Stimulated activated CD8-positive, alpha-beta memory T cell treated with anti-CD3 and anti-CD28 coated beads, Interleukin-2, amount 100 ng/mL, for 1 hour (primary cell): Measurements from ENCODE around the gene CDH4.

ENCODE experiments used
- DNase-seq, 2 donors: peaks; one replicate each; pipeline ENCODE4 v3.0.0-alpha.2; 2020; ENCODE audit warnings: low read depth in 2 of 2

CDH4 gene

DNA sequence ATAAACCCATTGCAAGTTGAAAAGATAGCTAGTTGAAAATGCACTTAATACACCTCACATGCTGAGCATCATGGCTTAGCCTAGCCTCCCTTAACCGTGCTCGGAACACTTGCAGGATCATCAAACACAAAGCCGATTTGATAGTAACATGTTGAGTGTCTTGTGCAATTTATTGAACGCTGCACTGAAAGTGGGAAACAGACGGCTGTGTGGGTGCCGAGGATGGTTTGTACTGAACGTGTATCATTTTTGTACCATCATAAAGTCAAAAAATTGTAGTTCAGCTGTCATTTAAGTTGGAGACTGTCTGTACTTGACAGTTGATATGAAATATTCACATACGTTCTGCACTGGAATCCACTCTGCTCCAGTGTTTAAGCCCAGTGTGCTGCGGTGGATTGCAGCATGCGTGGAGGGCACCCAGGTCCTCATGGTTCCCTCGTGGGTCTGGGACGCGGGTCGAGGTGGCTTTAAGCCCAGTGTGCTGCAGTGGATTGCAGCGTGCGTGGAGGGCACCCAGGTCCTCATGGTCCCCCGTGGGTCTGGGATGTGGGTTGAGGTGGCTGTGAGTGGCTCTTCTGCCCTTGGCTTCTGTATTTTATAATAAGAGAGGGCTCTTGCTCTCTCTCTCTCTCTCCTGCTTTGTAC, 77.0 kb downstream of the CDH4 start:
- no peak for DNase-seq

DNA sequence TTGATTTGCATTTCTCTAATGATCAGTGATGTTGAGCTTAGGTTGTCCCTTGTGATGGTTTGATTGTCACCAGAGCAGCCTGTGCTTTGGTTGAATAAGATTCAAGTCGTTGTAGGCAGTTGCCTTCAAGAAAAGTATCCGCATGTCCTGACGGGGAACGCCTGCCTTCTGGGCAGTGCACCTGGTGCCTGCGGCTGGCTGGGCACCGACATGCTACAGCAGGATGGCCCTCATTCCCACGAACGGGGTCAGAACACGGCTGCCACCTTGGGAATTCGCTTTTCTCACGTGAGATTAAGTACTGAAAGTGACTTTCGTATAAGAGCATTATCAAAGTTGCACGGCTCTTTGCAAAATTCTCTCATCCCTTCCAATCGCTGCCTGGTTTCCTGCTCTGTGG, 78.4 kb downstream of the CDH4 start:
- no peak for DNase-seq

DNA sequence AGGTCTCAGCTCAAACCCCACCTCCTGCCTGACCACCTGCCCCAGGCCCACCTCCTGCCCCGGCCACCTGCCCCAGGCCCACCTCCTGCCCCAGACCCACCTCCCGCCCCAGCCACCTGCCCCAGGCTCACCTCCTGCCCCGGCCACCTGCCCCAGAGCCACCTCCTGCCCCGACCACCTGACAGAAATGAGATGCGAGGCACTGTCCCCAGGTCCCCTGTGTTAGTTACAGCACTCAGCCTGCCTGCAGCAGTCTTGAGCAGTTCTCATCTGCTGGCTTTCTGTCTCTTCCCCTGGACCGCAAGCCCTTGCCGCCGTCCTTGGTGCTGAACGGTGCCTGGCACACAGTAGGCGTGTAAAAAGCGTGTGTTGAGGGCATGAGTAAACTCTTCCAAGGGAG, 79.5 kb downstream of the CDH4 start:
- no peak for DNase-seq

DNA sequence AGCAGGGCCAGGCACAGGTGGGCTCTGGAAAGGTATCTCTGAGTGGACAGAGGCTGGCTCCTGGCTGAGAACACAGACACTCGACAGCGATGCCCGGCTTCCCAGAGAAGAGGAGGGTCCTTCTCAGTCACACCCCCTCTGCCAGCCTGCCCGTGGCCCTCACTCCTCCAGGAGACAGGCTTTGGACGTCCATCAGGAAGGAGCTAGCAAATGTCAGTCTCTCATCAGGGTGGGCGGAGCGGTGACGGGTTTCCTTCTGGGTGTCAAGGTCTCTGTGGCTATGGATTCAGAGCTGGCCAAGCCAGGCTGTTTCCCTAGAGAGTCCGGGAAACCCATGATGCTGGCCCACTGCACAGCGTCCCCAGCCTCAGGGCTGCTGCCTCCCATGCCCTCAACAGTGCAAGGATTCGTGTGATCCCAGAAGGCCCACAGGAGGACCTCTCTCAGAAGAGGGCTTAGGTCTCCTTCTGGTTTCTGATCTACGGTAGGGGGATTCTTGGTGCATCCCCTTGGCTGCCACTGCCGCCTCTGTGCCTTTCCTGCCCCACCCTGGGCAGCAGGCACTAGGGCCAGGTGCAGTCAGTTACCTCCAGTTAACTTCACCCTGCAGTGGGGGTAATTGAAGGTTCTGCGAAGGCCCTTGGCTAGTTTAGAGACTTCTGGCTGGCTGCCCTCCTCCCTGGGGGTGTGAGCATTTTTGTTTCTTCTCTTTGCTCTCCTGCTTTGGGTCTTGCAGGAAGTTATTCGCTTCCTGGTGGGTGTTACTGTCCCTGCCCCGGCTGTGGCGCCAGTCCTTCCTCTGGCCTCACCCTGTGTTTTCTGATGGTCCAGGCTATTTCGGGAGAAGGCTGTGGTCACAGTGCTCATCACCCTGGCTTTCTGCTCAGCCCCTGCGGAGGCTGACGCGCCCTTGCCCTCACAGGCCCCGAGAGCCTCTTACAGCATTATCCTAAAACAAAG, 80.2 kb downstream of the CDH4 start:
- DNase-seq = no peak

DNA sequence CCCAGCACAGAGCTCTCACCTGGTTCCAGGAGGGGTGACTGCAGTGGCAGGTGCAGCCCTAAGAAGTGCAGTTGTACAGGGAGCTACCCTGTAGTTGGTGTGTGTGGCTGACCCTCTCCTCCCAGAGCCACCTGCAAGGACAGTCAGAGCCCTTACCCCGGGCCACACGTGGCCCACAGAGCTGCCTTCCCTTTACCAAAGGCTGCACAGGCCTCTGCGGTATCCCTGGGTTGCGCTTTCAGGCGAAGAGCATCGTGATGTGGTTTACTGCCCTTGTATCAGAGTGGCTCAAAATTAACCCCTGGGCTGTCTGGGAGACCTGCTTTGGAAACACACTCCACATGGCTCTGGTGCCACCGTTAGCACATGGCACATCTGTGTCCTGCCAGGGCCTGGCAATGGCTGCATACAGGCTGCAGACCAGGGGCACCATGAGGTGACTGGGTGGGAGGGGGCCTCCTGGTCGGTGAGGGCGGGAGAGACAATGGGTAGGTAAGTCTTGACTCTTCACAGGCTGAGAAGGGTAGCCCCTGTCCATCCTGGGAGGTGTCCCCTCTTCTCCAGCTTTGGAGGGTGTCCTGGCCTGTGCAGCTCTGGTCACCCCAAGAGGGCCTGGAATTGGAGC, 81.5 kb downstream of the CDH4 start:
- no peak for DNase-seq

DNA sequence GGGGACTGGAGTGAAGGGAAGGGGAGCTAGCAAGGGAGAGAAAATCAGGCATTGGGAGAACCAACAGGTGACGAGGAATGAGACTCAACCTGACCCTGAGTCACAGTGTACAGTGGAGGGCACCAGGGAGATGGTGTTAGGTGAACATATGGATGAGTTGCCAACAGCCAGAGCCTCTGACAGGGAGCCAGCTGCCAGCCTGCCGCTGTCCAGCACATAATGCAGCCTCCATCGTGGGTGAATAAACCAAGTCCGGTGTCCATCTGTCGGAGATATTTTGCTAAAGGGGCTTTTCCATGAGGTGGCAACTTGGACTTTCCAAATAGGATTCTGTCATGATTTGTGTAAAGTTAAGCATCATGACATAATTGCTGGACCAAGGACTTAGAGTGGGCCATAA, 88.1 kb downstream of the CDH4 start:
- DNase-seq = no peak

DNA sequence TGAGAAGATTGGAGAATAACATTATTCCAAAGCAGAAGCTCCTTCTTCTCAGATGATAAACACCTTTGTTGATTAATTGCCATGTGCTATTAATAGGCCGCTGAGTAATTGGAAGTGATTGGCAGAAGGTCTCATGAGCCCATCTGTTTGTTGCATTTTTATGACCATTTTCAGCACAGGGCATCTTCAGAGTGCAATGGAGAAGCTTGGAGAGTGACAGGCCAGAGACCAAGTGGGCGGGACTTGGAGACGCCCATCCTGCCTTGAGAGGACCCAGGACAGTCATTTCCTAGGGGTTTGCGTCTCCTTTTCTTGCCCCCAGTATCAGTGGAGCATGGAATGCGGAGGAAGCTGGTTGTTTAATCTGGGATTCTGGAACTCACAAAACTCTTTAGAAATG, 89.5 kb downstream of the CDH4 start:
- no peak for DNase-seq

DNA sequence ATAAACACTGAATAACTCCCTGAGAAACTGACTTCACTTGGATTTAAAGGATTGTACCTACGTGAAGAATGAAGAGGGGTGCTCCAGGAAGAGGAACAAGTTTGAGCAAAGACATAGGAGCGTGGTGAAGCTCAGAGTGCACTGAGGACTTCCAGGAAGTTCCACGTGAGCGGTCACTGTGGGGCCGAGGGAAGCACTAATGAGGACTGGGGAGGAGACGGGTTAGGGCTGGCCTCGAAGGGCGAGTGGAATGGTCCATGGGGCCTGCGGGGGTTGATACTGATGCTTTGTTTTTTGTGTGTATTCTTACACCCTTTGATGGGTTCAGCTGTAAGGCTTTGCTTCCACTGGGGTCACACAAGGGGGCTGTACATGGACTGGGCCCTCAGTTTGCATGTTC, 91.9 kb downstream of the CDH4 start:
- no peak for DNase-seq

DNA sequence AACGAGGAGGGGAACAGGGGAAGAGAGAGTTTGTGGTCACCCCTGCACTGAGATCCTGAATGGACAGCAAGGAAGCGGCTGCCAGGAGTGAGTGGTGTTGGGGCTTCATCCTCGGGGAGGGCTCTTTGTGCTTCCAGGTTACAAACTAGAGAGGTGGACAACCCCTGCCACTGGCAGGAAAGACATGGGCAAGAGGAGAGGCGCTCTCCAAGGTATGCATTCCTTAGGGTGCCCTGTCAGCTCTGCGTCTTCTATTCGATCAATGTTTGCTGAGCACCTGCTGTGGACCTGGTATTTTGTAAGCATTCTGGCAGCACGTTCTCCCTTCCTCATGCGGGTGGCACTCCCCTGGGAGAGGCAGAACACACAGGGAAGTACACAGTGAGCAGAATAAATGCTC, 93.6 kb downstream of the CDH4 start:
- DNase-seq = no peak

DNA sequence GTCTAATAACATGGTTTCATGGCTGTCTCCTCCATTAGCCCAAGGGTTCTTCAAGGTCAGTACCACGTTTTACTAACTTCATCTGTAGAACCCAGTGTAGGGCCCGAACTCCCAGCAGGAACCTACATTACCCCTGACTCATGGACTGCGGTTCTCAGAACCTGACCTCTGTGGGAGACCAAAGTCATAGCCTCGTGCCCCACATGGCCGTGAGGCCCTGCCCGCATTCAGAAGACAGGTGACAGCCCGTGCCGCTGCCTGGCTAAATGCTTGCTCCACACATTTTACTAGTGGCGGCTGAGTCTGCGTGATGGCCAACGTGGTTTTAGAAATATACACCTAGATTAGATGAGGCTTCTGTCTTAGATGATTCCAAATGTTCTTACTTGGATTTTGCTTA, 94.9 kb downstream of the CDH4 start:
- no peak for DNase-seq

DNA sequence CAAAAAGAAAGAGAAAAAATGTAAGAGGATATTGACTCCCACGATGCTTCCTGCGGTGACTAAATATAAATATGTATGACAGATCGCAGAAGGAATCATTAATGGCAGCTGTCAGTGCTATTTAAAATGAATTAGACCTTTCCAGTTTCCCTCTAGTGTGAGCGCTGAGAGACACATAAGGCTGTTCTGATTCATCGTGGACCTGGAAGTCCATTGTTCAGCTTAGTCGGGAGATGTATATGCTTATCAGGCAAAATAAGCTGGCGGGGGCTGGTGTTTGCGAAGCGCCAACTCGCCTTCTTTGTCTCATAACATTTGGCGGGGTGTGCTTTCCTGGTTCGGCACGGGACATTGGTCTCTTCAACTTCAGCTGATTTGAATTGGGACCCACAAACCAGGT, 95.4 kb downstream of the CDH4 start:
- no peak for DNase-seq

DNA sequence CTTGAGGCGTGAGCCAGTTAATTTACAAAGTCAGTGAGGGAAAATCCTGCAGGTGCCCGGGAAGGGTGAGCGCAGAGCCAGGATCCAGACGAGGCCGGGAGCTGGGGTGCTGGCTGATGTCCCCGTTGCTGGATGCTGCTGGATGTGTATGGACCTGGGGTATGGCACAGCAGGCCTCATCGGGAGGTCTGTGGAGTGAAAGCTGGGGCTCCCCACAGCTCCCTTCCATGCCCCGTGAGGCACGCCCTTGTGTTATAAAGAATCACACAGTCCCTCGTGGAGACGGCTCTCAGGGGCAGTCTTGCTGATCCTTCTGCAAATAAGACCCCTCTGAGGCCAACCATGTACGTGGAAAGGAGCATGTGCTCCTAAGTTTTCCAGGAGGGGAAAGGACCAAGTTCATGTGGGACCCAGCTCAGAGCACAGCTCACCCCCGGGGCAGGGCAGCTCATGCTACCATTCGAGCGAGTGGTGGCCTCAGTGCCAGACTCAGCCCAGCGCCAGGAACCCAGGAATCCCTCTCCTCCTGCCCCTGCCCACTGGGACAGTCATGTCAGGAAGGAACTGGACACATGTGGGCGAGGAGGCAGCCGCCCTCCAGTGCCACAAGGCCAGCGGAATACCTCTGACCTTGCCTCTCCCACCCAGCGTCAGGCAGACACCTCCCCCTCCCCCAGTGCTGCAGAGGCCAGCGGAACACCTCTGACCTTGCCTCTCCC, 97.5 kb downstream of the CDH4 start:
- no peak for DNase-seq

DNA sequence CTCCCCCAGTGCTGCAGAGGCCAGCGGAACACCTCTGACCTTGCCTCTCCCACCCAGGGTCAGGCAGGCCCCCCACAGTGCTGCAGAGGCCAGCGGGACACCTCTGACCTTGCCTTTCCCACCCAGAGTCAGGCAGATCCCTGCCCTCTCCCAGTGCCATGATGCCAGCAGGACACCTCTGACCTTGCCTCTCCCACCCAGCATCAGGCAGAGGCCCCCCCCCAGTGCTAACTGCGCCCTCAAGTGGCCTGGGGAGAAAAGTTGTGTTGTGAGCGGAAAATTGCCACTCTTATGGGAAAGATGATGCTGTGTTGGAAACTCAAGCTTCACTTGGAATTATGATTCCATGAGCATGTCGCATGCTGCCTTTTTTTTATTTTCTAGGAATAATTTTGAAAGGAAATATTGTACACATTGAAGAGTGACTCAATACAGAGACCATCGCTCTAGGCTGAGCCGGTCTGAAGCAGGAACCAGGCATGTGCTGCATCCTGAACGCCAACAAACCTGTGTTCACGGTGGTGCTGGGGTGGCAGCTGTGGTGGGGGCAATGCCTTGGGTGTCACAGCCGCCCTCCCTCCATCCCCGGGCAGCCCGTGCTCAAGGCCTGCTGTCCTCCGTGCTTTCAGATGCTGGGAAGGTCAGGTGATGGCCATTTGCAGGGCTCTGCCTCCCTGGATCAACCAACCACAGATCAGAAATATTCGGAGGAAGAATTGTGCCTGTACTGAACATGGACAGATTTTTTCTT, 98.6 kb downstream of the CDH4 start:
- DNase-seq = no peak

DNA sequence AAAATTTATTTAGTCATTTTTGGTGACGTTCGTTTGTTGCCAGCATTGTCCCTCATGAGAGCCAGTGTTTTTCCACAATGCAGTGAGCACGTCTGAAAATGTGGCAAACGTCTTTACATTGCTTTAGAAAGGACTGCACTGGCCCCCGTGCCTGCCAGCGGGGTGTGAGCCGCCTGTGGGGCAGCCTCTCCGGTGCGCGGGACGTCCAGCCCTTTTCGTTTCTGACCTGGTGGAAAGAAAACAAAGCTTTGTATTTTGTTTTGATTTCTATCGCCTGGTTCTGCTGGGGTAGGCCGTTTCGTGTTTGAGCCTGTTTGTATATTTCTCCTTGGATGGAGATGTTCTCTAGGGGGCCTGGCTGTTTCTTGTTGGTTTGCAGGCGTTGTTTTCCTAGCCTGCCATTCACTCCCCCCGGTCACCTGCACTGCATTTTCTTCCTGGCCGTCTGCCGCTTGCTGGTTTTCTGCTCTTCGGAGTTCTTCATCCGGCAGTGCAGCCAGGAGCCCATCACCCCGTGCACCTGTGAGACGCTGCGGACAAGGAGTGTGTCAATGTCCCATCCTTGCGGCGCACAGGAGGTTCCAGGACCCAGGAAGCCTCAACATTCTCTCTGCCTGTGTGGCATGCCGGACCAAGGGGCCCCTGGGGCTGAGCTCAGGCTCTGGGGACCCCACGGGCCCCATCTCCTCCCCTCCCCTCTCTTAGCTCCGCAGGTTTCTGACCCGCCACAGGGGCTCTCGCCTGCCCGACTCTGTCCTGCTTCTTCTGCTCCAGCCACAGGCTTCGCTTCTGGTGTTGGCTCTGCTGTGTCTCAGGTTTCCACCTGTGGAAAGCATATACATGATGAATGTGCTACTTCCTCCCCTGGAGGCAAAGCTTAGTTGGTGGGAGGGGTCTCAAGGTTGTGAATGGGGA, 100.5 kb downstream of the CDH4 start:
- no peak for DNase-seq

DNA sequence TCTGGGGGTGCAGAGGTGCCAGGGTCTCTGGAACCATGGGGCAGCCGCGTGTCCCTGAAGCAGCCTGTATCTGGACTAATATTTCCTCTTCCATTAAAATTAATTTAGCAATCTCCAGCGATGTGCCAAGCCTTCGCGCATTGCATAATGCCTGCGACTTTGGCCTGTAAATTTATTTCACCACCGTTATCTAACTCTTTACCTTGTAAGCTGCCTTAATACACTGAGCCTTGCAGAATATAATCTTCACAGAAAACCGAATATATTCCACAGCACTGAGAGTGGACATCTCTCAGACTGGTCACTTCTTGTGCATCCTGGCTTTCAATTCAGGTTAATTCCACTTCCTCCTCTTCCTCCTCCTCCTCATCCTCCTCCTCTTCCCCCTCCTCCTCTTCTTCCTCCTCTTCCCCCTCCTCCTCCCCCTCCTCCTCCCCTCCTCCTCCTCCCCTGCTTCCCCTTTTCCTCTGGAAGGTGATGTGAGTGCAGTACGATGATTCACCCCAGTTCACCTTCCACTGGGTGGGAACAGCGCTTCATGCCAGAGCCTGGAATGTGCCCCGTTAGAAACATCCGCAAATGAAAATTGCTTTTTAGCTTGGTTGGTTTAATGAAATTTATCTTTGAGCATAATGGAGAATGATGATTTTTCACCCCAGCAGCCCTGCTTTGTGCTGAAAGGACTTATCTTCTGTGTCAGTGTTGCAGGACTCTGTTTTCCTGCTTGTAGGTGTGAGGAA, 101.4 kb downstream of the CDH4 start:
- DNase-seq = no peak

DNA sequence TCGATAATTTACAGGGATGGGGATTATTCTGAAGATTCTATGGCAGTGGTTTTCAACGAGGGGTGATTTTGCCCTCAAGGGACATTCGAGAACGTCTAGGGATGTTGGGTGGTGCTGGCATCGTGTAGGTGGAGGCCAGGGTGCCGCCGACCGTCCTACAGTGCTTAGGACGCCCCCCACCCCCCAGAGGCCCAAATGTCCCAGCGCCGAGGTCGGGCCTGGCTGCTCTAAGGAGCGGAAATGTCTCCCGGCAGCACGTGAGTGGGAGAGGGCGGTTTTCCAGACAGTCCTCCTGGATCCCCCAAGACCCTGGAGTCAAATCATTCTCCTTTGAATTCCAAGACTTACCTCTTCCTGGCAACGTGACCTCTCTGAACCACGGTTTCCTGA, 101.9 kb downstream of the CDH4 start:
- DNase-seq = no peak

DNA sequence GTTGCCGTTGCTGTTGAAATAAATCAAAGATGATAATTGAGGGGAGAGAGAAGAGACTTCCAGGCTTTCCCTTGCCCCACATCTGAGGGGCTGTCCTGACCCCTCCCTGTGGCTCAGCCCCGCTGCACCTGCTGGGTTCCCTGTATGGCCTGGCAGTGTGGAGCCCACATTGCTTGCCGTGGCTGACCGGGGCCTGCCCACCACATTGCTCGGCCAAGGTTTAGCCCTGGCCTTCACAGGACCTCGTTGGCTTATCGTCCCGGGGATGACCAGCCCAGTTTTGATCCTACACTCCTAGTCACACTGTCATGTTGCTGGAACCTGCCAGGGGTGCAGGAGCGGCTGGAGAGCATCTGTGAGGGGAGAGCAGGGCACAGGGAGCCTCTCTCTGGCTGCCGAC, 102.4 kb downstream of the CDH4 start:
- no peak for DNase-seq

DNA sequence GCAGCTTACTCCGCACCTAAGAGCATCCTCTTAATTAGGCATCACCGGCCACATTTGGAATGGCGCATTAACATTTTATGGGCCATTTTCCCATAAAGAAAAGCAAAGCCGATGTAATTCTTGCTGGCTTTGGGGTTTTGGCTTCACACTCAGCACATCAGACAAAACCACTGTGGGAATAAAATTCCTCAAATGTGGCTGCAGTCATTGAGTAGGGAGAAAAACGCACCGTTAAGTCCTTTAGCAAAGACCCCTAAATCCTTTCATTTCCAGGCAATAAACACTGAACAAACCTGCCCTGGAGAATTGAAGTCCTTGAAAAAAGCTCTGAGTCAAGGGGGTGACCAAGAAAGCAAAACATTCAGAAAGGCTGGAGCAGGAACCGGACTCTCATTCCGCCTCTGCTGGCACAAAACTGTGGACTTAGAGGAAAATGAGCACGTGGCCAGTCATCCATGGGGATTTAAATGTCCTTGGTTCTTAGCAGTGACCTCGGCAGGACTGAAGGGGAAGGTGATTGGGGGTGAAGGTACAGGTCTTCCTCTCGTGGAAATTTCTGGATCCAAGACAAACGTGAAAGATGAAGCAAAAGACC, 102.9 kb downstream of the CDH4 start:
- DNase-seq = no peak

DNA sequence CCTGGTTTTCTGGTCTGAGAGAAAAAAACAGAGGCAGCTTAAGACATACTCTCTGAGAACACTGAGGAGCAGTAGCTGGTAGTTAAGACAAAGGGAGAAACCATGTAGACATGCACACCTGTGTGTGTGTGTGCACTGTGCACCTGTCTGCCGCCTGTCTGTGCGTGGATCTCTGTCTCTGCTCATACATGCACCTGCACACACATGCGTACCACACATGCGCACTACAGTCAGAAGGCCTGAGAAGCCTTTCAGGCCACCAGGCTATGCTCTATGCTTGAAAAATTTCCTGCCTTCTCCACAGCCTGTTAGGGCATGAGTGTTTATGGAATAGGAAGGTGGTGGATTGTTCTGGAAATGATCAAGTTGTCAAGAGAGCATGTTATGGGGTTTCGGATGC, 103.5 kb downstream of the CDH4 start:
- DNase-seq = no peak
